Pancreas (tissue), 10 donors: ENCODE measurements around the gene AGBL4. TPM values are rescaled to one million over a fixed set of nuclear protein-coding genes. Genes with fewer than 3 reads are reported as not detected.

Experiments
- ATAC-seq, 4 donors: fragments of 200-7000 bp; cut with Tn5 transposase; one replicate each; pipeline versions ENCODE4 v1.8.0 to v1.9.1; 2020; ENCODE audit warnings: mild to moderate bottlenecking in 4 of 4, moderate library complexity in 4 of 4
- DNase-seq, 6 donors: peaks; one replicate each; pipeline ENCODE4 v3.0.0-alpha.2; 2020
- FAIRE-seq: peaks from 2 replicates; lab custom pipeline; 2012; peaks lifted over from hg19 to GRCh38; lab: Jason Lieb, UNC
- H3K27ac ChIP-seq, 4 donors: fragments of 200-600 bp; sonication (generic); 1 replicate in 3 of 4; 2 replicates in 1 of 4; pipeline versions ENCODE4 v1.5.0 to v1.8.0; 2020
- H3K27me3 ChIP-seq, 4 donors: fragments of 200-600 bp; one replicate each; pipeline ENCODE4 v1.8.0; 2021
- H3K36me3 ChIP-seq, 3 donors: fragments of 200-600 bp; sonication (generic) in 1 of 3; one replicate each; pipeline versions ENCODE4 v1.5.0 to v1.8.0; 2020 to 2021
- H3K4me1 ChIP-seq, 3 donors: fragments of 200-600 bp; one replicate each; pipeline ENCODE4 v1.8.0; 2021
- H3K4me3 ChIP-seq, 4 donors: fragments of 200-600 bp; sonication (generic) in 2 of 4; one replicate each; pipeline versions ENCODE4 v1.5.0 to v1.8.0; 2020 to 2021
- H3K9me3 ChIP-seq, 4 donors: fragments of 200-600 bp; one replicate each; pipeline ENCODE4 v1.8.0; 2021
- WGBS, 2 donors: extraction: QIAGEN DNeasy Blood & Tissue Kit; methylation state at CpG; one replicate each; pipeline ENCODE4 v1.1.7; 2013; 5-methylcytosine and 5-hydroxymethylcytosine counted together
- intact Hi-C, 3 donors: fragments of 100-400 bp; cut with DNase I; formaldehyde crosslinking; loops; one replicate each; pipeline versions ENCODE4 v1.11.1 to v1.14.2; 2022
- polyA plus RNA-seq, 2 donors: library from polyadenylated mRNA; stranded (reverse); fragments of 200-250 nt; gene quantifications; one replicate each; pipeline ENCODE4 v1.2.3, GENCODE V29; 2013
- total RNA-seq, 6 donors: library from RNA; stranded (reverse); fragmentation: NEBNext Ultra II Directional in 4 of 6; extraction: Animal tissue kit (Norgen Biotek cat#: 25700) in 4 of 6; gene quantifications; one replicate each; pipeline versions ENCODE4 v1.2.1 to v1.2.4, GENCODE V29; 2021 to 2023
- TF ChIP-seq, protein P1 (sequence below), 4 donors: fragments of 200-600 bp; sonication (generic) in 3 of 4; IDR thresholded peaks; one replicate each; pipeline versions ENCODE4 v1.5.0 to v1.8.0; 2021; ENCODE audit warnings: antibody characterized with exemption in 4 of 4
- donor health status: healthy with polysubstance abuse.
- donor health status: DM: no; HTN: no; CAD: no; lungs with moderate emphysema.
- donor health status: DM: no; HTN: no; CAD: no.
- donor health status: control.
- donor health status: control.
- donor health status: Bipolar disorder and iron deficiency.
- donor health status: DM: yes; HTN: yes; CAD: no.
- donor health status: DM: no; HTN: no; CAD: no.
- donor health status: DM: no; HTN: no; CAD: no.
- donor health status: DM: yes; HTN: yes; CAD: no.

The AGBL4 gene
- total and polyA plus RNA-seq, 8 donors = 0.15 to 1.2 (median 0.59) TPM

DNA sequence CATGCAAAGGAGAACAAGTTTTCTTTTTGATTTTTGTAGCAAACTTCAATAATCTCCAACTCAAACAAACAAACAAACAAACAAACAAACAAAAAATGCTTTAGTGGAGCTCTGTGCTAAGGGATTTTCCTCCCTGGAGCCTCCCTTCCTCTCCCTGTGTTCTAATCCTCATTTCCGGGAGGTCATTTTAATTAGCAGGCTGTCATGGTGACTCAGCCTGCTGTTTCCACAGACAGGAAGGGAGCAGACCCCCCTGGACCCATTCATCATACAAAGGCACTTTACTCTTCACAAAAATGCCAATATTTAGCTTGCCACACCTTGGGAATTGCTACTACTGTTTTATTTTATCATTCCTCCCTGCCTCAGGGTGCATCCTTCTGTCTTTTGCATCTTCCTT lies 1490.8 kb downstream of the AGBL4 start:
- intact Hi-C loops = no loop called here
- TF ChIP-seq, protein P1, sequence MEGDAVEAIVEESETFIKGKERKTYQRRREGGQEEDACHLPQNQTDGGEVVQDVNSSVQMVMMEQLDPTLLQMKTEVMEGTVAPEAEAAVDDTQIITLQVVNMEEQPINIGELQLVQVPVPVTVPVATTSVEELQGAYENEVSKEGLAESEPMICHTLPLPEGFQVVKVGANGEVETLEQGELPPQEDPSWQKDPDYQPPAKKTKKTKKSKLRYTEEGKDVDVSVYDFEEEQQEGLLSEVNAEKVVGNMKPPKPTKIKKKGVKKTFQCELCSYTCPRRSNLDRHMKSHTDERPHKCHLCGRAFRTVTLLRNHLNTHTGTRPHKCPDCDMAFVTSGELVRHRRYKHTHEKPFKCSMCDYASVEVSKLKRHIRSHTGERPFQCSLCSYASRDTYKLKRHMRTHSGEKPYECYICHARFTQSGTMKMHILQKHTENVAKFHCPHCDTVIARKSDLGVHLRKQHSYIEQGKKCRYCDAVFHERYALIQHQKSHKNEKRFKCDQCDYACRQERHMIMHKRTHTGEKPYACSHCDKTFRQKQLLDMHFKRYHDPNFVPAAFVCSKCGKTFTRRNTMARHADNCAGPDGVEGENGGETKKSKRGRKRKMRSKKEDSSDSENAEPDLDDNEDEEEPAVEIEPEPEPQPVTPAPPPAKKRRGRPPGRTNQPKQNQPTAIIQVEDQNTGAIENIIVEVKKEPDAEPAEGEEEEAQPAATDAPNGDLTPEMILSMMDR (IDR thresholded peaks at IDR 0.05) = no peak
- no peak overlapping the region for H3K4me3 ChIP-seq
- no peak for FAIRE-seq
- H3K27me3 ChIP-seq = no peaks in the 10 kb centered on the region
- no peaks in the 10 kb centered on the region for H3K36me3 ChIP-seq
- DNase-seq = no peak
- no peak for ATAC-seq
- no peaks in the 10 kb centered on the region for H3K9me3 ChIP-seq
- WGBS, 2 donors = 33 to 38% methylated on average over 1 of the region's 1 CpG
- H3K4me1 ChIP-seq = no peaks in the 10 kb centered on the region
- H3K27ac ChIP-seq = no peak overlapping the region

DNA sequence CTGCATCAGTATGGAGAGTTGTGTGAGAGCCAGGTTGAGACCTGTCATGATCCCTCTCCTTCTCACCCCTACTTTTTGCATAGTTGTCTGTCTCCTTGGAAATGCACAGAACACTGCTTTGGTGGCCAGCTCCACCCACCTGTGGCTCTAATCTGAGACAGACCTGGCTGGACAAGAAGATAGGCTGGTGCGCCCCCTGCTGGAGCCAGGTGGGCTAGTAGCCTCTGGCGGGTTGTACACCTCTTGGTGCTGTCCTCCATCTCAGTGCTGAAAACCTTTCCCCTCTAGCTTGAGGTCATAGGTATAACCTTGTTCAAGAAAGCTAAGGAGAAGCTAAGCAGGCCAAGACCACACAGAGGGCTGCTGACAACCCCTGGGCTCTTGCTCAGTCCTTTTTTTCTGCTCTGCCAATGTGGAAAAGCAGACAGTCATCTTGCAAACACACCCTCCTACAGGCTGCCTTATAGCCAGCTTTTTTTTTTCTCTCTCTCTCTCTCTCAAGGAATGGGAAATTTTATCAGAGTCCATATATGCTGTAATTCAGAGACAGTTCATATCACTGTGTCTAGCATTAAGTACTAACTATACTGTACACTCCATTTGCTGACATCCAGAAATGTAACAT lies 1492.9 kb downstream of the AGBL4 start:
- DNase-seq (peak; percentile 25 to 78 (median 48)), ATAC-seq (peak; percentile 31 to 87 (median 74)), FAIRE-seq (no peak)
- H3K27me3 ChIP-seq = no peaks in the 10 kb centered on the region
- no peak overlapping the region for H3K27ac ChIP-seq
- H3K36me3 ChIP-seq = no peaks in the 10 kb centered on the region
- H3K4me1 ChIP-seq = no peaks in the 10 kb centered on the region
- intact Hi-C loops = no loop called here
- no peak overlapping the region for H3K4me3 ChIP-seq
- TF ChIP-seq, protein P1 (IDR thresholded peaks at IDR 0.05) = peak in 3 of 4 donors; percentile 20 to 38 (median 36)
- 0 to 3% methylated on average over 2 of the region's 2 CpGs for WGBS, 2 donors
- no peaks in the 10 kb centered on the region for H3K9me3 ChIP-seq

DNA sequence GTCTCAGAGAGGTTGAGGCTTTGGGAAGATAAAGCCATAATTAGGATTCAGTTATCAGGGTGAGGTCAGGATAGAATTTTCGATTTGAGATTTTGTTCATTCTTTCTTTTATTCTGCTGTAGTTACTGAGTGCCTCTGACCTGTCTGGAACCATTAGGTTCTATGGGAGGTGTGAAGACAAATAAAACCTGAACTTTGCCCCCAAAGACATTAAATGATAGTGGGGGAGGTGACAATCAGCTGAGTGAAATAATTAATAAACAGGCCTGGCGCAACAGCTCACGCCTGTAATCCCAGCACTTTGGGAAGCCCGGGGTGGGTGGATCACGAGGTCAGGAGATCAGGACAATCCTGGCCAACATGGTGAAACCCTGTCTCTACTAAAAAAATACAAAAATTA lies 1496.7 kb downstream of the AGBL4 start:
- FAIRE-seq = no peak

DNA sequence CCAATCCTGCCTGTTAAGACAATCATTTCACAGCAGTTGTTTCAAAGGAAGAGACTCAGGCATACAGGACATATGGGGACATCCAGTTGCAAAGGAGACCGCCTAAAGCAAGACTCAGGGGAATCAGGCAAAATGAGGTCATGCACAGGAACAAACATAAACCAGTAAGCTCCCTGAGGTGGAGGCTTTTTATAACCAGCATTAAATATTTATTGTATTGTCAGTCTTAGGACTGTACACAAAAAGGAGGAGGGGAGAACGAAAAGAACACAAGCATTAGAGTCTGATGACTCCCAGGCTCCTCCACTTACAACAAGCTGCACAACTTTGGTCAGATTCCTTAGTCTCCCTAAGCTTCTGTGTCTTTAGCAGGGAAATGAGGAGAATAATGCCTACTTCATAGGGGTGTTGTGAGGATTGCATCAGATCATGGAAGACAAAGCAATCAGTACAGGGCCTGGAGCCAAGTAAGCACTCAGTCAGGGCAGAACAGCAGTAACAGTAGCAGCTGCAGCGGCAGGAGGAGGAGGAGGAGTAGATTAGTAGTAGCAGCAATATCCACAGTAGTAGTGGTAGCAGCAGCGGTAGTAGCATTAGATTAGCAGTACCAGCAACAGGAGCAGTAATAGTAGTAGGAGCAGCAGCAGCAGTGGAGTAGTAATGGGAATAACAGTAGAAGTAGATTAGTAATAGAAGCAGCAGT lies 1497.6 kb downstream of the AGBL4 start:
- H3K4me1 ChIP-seq = no peaks in the 10 kb centered on the region
- no peak overlapping the region for H3K4me3 ChIP-seq
- DNase-seq = peak in 1 of 6 donors; percentile 29
- intact Hi-C loops = no loop called here
- H3K9me3 ChIP-seq = no peaks in the 10 kb centered on the region
- 58 to 63% methylated on average over 4 of the region's 4 CpGs for WGBS, 2 donors
- peak in 3 of 4 donors; percentile 23 to 74 (median 36) for ATAC-seq
- no peaks in the 10 kb centered on the region for H3K27me3 ChIP-seq
- H3K36me3 ChIP-seq = no peaks in the 10 kb centered on the region
- FAIRE-seq = no peak
- TF ChIP-seq, protein P1 (IDR thresholded peaks at IDR 0.05) = no peak
- no peak overlapping the region for H3K27ac ChIP-seq

More for the DNA sequence above, 1496.7 kb downstream of the AGBL4 start:
- TF ChIP-seq, protein P1 (IDR thresholded peaks at IDR 0.05) = no peak
- H3K9me3 ChIP-seq = no peaks in the 10 kb centered on the region
- H3K36me3 ChIP-seq = no peaks in the 10 kb centered on the region
- ATAC-seq (no peak), DNase-seq (no peak)
- whole genome bisulfite sequencing, 2 donors = 49 to 61% methylated on average over 5 of the region's 5 CpGs
- no peaks in the 10 kb centered on the region for H3K27me3 ChIP-seq
- H3K27ac ChIP-seq = no peak overlapping the region
- no peaks in the 10 kb centered on the region for H3K4me1 ChIP-seq
- no peak overlapping the region for H3K4me3 ChIP-seq
- intact Hi-C loops = no loop called here
